Measurements from ENCODE around the gene ABCB6.
"Not testable (repeated sequence)": the region's sequence is repeated elsewhere in the genome, so short reads cannot be mapped to it uniquely, and the experiment has no call there.

The ABCB6 gene

GRCh38 chr2:219213486-219214071 lies 5.2 kb downstream of the ABCB6 start:
- no peak for DNase-seq (ENCODE audit: low read depth, low spot score)

DNA sequence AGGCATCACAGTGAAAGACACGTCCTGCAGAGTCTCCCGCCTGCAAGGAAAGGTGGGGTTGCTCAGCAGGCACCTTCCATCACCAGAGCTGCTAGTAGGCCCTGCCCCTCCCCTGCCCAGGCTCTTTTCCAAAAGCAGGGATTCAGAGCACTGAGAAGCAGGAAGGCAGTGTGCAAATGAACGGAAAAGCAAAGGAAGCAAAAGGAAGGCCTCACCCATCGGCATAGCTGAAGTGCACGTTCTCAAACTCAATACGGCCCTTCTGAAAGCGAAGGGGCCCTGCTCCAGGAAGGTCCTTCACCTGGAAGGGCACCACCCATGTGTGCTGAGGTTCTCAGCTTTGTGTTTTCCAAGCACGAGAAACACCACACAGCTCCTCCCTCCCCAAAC lies 5.7 kb downstream of the ABCB6 start:
- DNase-seq (ENCODE audit: low read depth, low spot score), result no peak

DNA sequence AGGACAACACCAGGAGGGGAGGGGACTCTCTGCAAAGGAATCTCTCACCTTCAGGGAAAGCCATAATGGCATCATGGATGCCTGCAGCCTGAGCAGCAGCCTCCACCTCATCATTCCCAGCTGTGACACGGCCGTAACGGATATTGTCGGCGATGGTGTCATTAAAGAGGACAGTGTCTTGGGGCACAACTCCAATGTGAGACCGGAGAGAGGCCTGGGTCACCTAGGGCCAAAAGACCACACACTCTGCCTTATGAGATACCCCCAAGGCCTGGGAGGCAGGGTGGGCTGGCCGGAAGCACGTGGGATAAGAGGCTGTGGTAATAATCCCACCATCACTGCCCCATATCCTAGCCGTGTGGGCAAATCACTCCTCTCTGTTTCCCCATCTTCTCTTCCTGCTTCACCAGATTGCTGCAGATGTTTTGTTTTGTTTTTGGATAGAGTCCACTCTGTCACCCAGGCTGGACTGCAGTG lies 7.8 kb downstream of the ABCB6 start:
- no peak for DNase-seq (ENCODE audit: low read depth, low spot score)

DNA sequence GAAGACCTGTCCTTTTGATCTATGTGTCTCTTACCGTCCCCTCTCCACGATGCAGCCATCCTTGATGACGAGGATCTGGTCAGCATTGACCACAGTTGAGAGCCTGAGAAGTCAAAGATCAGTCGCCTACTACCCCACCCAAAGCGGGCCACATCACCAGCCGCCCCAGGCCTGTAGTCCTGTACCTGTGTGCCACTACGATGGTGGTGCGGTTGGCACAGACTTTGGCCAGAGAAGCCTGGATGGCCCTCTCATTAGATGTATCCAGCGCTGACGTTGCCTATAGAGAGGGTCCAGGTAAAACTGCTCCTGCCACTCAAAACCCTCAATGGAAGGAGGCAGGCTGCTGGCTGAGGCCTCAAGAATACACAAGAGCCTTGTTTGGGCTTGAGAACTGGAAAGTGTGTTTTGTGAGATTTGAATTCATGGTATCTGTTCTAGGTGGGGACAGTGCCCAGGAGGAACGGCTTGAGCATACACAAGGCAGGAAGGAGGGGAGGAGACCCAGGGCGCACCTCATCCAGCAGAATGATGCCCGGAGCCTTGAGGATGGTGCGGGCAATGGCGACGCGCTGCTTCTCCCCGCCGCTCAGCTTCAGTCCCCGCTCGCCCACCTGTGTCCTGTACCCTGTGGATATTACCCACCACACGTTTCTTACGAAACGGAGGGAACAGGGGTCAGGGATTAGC lies 8.4 kb downstream of the ABCB6 start:
- no peak for DNase-seq (ENCODE audit: low read depth, low spot score)

DNA sequence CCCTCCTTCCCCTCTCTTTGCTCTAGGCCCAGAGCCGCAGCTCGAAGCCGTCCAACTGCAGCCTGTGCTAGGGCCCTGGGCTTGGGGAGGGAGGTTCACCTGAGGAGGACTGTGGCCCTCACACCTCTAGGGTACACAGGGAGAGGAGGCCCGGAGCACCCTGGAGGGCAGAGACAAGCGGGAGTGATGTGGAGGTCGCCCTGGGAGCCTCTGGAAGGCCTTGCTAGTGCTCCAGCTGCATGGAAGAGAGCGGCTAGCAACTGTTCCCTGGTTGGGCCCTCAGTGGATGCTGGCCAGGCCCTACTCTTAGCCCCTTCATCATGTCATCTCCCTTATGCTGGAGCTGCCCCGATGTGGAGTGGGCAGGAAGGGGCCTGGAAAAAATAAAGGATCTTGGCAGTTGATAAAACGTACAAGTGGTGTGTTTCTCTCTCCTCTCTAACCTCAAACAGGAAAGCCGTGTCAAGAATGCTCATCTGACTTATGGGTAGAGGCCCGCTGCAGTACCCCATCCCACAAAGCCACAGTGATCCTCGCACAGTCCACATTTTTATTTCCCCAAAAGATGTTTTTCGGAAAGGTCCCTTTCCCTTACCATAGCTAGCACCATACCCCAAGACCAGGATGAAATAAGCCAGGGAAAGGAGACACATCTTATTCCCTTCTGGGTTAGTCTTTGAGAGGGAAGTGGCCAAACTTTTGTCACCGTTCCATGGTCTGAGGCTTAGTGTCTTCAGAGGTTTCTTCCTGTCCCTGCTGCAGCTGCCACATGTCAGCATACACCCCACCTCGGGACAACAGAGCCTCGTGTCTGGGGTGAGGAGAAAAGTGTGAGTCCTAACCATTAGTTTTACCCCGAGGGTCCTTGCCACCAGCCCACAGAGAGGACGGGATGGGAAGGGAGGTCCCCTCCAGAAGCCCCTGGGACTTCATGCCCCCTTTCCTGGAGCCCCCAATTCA lies 9.2 kb downstream of the ABCB6 start:
- no peak for DNase-seq (ENCODE audit: low read depth, low spot score)

DNA sequence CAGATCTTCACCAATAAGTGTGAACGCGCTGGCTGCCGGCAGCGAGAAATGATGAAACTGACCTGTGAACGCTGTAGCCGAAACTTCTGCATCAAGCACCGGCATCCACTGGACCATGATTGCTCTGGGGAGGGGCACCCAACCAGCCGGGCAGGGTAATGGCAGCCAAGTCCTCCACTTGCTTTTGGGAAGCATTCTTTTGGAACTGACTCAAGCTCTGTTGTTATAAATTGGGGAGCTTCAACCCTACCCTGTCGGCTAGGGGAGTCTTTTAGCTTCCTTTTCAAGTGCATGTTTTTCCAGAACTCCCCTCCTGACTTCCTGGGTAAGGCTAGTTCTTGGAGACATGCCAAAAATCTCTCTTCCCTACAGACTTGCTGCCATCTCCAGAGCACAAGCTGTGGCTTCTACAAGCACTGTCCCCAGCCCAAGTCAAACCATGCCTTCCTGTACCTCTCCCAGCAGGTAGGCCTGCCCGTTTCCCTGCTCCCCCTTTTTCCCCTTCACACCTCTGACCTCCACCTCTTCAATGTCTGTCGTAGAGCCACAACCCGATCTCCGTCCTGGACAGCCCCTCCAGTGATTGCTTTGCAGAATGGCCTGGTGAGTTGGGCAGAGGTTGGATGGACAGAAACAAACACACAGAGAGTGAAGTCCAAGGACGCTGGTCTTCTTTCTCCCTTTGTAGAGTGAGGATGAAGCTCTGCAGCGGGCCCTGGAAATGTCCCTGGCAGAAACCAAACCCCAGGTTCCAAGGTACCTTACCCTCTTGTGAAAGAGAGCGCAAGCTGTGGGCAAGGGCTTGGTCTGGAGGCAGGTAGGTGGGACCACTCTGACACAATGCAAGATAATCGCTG lies 10.6 kb downstream of the ABCB6 start:
- no peak for DNase-seq (ENCODE audit: low read depth, low spot score)

DNA sequence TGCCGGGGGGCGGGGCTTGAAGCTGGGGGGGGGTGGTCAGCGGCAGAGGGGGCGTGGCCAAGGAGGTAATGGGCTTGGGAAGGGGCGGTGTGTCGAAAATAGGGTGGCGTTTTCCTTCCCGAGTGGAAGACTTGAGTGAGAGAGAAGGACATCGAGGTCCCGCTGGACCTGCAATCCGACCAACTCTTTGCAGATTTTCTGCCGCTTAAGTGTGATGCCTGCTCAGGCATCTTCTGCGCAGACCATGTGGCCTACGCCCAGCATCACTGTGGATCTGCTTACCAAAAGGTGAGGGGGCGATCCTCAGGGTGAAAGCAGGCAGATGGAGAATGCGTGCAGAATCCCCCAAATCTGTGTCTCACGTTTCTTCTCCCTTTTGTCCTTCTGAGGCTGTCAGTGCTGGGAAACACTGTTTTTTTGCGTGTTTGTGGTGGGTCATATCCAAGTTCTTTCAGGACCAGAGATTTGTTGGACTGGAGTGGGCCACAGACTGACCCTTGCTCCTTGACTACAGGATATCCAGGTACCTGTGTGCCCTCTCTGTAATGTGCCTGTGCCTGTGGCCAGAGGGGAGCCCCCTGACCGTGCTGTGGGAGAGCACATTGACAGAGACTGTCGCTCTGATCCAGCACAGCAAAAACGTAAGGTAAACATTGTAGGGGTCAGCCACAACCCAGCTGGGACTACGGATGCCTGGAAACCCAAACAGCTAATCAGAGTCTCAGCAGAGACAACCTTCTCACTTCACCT lies 11.4 kb downstream of the ABCB6 start:
- DNase-seq (ENCODE audit: low read depth, low spot score), result no peak

- DNase-seq (ENCODE audit: low read depth, low spot score), result peak; percentile 73
Observed at GRCh38 chr2:219206328-219207133, 12.2 kb downstream of the ABCB6 start, which contains the start of gene ZFAND2B. Gene ZFAND2B (plus strand): TSS chr2:219206782. CDS start chr2:219206988, 206 bp downstream.

DNA sequence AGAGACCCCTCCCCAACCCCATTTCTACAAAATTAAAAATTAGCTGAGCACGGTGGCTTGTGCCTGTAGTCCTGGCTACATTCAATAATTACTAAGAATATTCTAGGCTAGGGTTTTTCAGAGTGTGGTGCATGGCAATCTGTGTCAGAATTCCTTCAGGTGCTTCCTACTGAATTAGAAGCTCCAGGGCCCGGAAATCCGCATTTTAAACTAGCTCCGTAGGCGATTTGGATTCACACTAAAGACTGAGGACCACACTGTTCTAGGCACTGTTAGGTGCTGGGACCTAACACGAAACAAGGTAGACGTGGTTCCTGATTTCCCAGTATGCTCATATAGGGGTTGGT lies 12.8 kb downstream of the ABCB6 start:
- DNase-seq (ENCODE audit: low read depth, low spot score), result no peak

GRCh38 chr2:219205165-219205538 lies 13.6 kb downstream of the ABCB6 start:
- no peak for DNase-seq (ENCODE audit: low read depth, low spot score)

GRCh38 chr2:219204425-219205164 lies 14.2 kb downstream of the ABCB6 start:
- no peak for DNase-seq (ENCODE audit: low read depth, low spot score)

DNA sequence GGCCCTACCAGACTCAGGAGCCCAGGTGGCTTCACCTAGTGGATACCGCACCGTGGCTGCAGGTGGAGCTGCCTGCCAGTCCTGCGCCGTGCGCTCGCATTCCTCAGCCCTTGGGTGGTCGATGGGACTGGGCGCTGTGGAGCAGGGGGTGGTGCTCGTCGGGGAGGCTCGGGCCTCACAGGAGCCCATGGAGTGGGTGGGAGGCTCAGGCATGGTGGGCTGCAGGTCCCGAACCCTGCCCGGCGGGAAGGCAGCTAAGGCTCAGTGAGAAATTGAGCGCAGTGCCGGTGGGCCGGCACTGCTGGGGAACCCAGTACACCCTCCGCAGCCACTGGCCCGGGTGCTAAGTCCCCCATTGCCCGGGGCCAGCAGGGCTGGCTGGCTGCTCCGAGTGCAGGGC lies 17.4 kb downstream of the ABCB6 start:
- not testable (repeated sequence) for DNase-seq (ENCODE audit: low read depth, low spot score)

GRCh38 chr2:219200502-219201326 lies 18.0 kb downstream of the ABCB6 start:
- DNase-seq (ENCODE audit: low read depth, low spot score), result not testable (repeated sequence)

DNA sequence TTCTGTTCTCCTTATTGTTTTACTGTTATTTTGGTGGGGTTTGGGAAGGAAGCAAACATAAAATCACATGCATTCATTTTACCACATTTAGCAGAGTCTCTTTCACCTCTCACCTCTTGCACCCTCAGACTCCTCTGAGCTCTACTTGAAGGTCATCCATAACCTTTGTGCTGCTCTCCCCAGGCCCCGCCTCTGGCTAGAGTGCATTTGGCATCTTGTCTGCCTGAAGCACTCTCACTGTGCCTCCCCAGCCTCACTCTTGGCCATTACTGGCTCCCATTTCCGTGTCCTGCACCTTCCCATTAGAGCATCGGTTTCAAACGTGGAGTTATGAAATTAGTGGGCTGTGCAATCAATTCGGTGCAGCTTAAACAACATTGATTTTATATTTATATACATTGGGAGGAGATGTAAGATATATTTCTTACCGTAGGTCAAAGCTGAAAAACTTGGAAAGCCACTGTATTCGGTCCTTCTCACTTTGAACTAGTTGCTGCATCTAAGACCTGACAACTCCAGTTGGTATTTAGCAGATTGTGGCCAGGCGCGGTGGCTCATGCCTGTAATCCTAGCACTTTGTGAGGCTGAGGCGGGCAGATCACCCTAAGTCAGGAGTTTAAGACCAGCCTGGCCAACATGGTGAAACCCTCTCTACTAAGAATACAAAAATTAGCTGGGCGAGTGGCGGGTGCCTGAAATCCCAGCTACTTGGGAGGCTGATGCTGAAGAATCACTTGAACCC lies 19.1 kb downstream of the ABCB6 start:
- DNase-seq (ENCODE audit: low read depth, low spot score), result no peak

DNA sequence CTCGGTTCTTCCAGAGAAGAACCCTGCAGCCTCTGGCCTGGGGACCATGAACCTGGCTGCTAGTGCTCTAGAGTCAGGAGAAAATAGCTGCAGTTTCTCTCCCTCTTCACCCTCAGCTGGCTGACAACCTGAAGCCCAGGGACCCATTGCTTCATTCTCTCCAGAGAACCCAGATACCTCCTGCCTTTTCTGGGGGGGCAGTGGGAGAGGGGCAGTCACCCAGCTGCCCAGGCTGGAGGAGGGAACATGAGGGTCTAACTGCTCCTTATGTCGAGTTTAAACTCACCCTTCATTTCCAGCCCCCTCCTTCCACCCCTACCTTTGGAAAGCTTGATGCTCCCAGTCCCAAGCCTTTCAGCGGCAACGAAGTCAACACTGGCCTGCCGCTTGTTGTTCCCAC lies 19.8 kb downstream of the ABCB6 start:
- no peak for DNase-seq (ENCODE audit: low read depth, low spot score)

DNA sequence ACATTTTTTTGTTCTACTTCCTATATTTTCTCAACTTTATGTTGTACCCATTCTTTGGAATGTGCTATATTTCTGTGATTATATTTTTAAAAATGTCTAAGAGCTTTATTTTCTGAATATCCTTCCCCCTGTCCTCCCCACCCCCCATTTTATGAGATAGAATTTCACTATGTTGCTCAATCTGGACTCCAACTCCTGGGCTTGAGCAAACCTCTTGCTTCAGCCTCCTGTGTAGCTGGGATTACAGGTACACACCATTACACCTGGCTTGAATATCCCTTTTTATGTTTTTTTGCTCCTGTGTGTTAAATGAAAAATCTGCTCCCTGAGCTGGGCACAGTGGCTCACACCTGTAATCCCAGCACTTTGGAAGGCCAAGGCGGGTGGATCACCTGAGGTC lies 21.4 kb downstream of the ABCB6 start:
- DNase-seq (ENCODE audit: low read depth, low spot score), result no peak

DNA sequence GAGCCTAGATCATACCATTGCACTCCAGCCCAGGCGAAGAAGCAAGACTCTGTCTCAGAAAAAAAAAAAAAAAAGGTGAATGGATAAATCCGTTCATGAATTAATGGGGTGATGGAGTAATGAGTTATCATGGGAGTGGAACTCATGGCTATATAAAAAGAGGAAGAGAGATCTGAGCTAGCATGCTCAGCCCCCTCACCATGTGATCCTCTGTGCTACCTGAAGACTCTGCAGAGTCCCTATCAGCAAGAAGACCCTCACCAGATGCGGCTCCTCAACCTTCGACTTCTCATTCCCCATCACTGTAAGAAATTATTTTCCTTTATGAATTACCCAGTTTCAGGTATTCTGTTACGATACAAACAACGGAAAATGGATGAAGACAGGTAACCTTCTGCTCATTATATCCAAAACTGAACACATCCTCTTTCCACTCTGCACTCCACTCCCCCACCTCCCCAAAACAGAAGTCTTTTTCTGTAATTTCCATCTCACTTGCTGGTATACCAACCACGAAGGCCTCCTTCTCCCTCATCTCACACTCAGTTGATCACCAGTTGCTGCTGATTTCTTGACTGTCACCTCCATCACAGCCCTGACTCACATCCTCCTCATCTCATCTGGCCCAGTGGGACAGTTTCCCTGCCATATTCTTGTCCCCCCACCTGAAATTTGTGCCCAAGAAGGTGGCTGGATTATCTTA lies 31.9 kb downstream of the ABCB6 start:
- DNase-seq (ENCODE audit: low read depth, low spot score), result no peak
